Right lobe of liver (tissue), 6 donors: ENCODE results near the gene CCDC24. TPM values are rescaled to one million over a fixed set of nuclear protein-coding genes. Genes with fewer than 3 reads are reported as not detected.

Experiments
- ATAC-seq, 4 donors: fragments of 200-7000 bp; cut with Tn5 transposase; one replicate each; pipeline ENCODE4 v1.9.1; 2020; ENCODE audit warnings: mild to moderate bottlenecking in 4 of 4, moderate library complexity in 4 of 4
- DNase-seq, 3 donors: peaks; one replicate each; pipeline ENCODE4 v3.0.0-alpha.2; 2020
- H3K27ac ChIP-seq, 3 donors: fragments of 200-600 bp; one replicate each; pipeline ENCODE4 v1.8.0; 2022
- H3K27me3 ChIP-seq, 2 donors: fragments of 200-600 bp; one replicate each; pipeline ENCODE4 v1.8.0; 2022
- H3K36me3 ChIP-seq, 4 donors: fragments of 200-600 bp; sonication (generic) in 1 of 4; one replicate each; pipeline versions ENCODE4 v1.5.1 to v1.8.0; 2017 to 2022; ENCODE audit warnings: control low read depth in 1 of 4
- H3K4me1 ChIP-seq, 4 donors: fragments of 200-600 bp; sonication (generic) in 1 of 4; one replicate each; pipeline versions ENCODE4 v1.5.1 to v1.8.0; 2017 to 2022; ENCODE audit warnings: control low read depth in 1 of 4
- H3K4me3 ChIP-seq, 3 donors: fragments of 200-600 bp; one replicate each; pipeline ENCODE4 v1.8.0; 2022
- H3K9me3 ChIP-seq, 4 donors: fragments of 200-600 bp; sonication (generic) in 1 of 4; one replicate each; pipeline versions ENCODE4 v1.5.1 to v1.8.0; 2017 to 2022; ENCODE audit warnings: control low read depth in 1 of 4
- POLR2A ChIP-seq: fragments of 450-650 bp; IDR thresholded peaks from one replicate; pipeline ENCODE4 v1.6.1; 2017; ENCODE audit warnings: antibody characterized with exemption, mild to moderate bottlenecking
- WGBS: methylation state at CpG from one replicate; pipeline ENCODE4 v1.1.6; 2018; ENCODE audit warnings: low coverage, low lambda C conversion rate; ENCODE audit not compliant: insufficient coverage; ENCODE audit errors: missing lambda C conversion rate; 5-methylcytosine and 5-hydroxymethylcytosine counted together
- intact Hi-C, 2 donors: fragments of 100-400 bp; cut with DNase I; formaldehyde crosslinking; loops; one replicate each; pipeline versions ENCODE4 v1.11.2 to v1.14.1; 2022
- total RNA-seq, 6 experiments: library from RNA; depleted of rRNA in 2 of 6; stranded (reverse); fragments of >200 nt in 2 of 6; fragmentation: NEBNext Ultra II Directional in 3 of 6; extraction: Animal tissue kit (Norgen Biotek cat#: 25700) in 3 of 6; gene quantifications; one replicate each; pipeline versions ENCODE4 v1.1.0 to v1.2.4, GENCODE V29; 2016 to 2023
- TF ChIP-seq, protein P1 (sequence below), 4 donors: fragments of 200-600 bp in 3 of 4; fragments of 450-650 bp in 1 of 4; IDR thresholded peaks; one replicate each; pipeline versions ENCODE4 v1.5.1 to v1.8.0; 2016 to 2022; ENCODE audit warnings: antibody characterized with exemption in 4 of 4, mild to moderate bottlenecking in 2 of 4
- donor health status: DM: no; HTN: yes; CAD: no.
- donor health status: DM: no; HTN: no; CAD: no.
- donor health status: DM: no; HTN: no; CAD: no.
- donor health status: DM: no; HTN: yes; CAD: no.
- donor health status: DM: no; HTN: yes; CAD: no.

The CCDC24 gene
- total RNA-seq, 6 experiments from 2014 or later: 2.2 to 8.4 (median 3.5) TPM

DNA sequence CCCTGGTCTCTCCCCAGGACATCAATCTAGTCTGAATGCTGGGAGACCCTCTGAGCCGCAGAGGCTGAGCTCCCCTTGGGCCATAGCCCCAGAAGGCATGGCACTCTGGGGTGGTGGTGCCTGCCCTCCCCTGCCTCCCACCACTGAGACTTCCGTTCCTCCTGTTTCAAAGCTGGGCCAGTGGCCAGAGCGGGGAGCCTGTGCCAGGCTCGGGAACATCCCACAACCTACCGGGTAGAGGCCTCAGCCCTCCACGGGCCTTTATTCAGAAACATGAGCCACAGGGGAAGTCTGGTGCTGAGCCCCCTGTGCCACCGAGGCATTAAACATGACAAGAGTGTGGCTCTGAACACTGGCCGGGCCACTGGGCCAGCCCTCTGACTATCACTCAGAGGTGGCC lies 8.1 kb downstream of the CCDC24 start:
- H3K27me3 ChIP-seq: no peaks in the 10 kb centered on the region
- DNase-seq (no peak), ATAC-seq (no peak)
- H3K36me3 ChIP-seq: no peaks in the 10 kb centered on the region
- TF ChIP-seq, protein P1, sequence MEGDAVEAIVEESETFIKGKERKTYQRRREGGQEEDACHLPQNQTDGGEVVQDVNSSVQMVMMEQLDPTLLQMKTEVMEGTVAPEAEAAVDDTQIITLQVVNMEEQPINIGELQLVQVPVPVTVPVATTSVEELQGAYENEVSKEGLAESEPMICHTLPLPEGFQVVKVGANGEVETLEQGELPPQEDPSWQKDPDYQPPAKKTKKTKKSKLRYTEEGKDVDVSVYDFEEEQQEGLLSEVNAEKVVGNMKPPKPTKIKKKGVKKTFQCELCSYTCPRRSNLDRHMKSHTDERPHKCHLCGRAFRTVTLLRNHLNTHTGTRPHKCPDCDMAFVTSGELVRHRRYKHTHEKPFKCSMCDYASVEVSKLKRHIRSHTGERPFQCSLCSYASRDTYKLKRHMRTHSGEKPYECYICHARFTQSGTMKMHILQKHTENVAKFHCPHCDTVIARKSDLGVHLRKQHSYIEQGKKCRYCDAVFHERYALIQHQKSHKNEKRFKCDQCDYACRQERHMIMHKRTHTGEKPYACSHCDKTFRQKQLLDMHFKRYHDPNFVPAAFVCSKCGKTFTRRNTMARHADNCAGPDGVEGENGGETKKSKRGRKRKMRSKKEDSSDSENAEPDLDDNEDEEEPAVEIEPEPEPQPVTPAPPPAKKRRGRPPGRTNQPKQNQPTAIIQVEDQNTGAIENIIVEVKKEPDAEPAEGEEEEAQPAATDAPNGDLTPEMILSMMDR (IDR thresholded peaks at IDR 0.05): no peak
- TF ChIP-seq POLR2A: no peak
- no peaks in the 10 kb centered on the region for H3K4me1 ChIP-seq
- no peak overlapping the region for H3K27ac ChIP-seq
- intact Hi-C loops: no loop called here
- WGBS: 83% methylated on average over 1 of the region's 8 CpGs
- no peaks in the 10 kb centered on the region for H3K9me3 ChIP-seq
- no peak overlapping the region for H3K4me3 ChIP-seq

DNA sequence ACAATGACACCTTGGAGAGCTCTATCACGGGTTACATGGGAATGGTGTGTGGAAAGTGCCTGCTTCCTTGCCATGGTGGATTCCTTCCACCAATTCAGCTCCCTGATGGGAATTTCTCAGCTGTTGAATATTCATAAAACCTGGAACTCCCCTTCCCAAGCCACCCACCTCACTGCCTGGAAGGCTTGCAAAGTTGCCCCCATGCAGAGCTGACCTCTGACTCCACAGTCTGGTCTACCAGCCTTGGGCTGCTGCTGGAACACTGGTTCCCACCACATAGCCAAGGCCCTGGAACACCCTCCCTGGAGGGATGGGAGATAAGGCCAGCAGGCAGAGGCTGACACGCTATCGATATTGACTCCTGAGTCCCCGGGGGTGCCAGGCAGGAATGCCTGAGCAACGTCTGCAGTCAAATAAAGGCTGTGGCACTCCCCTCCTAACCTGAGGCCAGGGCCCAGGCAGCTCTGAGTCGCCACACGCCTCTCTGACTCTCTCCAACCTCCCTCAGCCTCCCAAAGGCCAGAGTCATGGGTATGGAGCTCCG lies 8.8 kb downstream of the CCDC24 start:
- Histone ChIP-seq H3K4me3 (no peak overlapping the region), H3K27ac (no peak overlapping the region), H3K9me3 (no peaks in the 10 kb centered on the region), H3K36me3 (no peaks in the 10 kb centered on the region), H3K4me1 (no peaks in the 10 kb centered on the region), H3K27me3 (no peaks in the 10 kb centered on the region)
- DNase-seq (no peak), ATAC-seq (no peak)
- TF ChIP-seq, protein P1 (IDR thresholded peaks at IDR 0.05): no peak
- no peak for TF ChIP-seq POLR2A
- intact Hi-C loops: loop anchor here (5.0 kb wide), 1 partner anchor 37 kb away; no protein-coding TSS in a partner anchor
- 71% methylated on average over 1 of the region's 8 CpGs for WGBS

DNA sequence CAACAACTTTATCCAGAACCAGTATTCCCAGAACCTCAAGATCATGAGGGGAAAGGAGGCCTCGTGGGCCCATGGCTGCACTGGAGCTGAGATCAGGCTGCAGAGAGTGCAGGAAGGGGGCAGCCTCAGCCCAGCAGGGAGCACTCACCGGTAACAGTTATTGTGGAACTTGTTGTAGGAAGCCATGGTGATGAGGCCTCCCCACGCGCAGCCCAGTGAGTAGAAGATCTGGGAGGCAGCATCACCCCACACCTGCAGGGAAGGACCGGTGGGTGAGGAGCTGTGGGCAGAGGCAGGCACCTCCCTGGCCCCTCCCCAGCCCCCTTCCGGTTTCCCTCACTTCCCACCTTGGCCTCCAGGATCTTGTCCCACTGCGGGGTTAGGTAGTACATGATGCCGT lies 10.8 kb downstream of the CCDC24 start:
- no peak overlapping the region for H3K27ac ChIP-seq
- H3K9me3 ChIP-seq: no peaks in the 10 kb centered on the region
- no peaks in the 10 kb centered on the region for H3K4me1 ChIP-seq
- no peak for DNase-seq
- no peak for ATAC-seq
- no peaks in the 10 kb centered on the region for H3K27me3 ChIP-seq
- H3K4me3 ChIP-seq: no peak overlapping the region
- no CpG with 5 or more reads among the region's 8 CpGs for WGBS
- TF ChIP-seq, protein P1 (IDR thresholded peaks at IDR 0.05): no peak
- TF ChIP-seq POLR2A: no peak
- no peaks in the 10 kb centered on the region for H3K36me3 ChIP-seq
- intact Hi-C loops: loop anchor here (5.0 kb wide), 1 partner anchor 35 kb away; no protein-coding TSS in a partner anchor

DNA sequence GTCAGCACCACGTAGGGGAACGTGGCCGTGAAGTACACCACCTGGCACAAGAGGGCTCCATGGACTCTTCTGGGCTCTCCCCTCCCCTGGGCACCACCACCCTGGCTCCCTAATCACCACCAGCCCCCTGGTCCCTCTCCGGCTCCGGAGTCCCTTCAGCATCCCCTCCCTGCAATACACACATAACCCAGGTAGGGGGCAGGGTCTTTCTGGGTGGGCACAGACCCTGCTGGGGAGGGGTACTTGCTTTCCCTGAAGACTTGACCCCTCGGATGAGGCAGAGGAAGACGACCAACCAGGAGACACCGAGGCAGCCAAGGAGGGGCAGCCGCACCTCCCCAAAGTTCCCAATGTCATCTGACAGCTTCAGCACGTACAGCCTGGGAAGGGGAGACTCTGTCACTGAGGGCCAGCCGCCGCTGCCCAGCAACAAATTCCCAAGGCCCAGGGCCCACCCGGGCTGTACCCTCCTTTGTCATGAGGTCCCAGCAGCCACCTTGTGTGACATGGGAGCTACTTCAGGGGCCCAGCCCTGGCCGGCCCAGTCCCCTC lies 11.3 kb downstream of the CCDC24 start:
- ATAC-seq (no peak), DNase-seq (no peak)
- 20% methylated on average over 1 of the region's 14 CpGs for WGBS
- no peaks in the 10 kb centered on the region for H3K27me3 ChIP-seq
- H3K4me1 ChIP-seq: no peaks in the 10 kb centered on the region
- intact Hi-C loops: loop anchor here (5.0 kb wide), 1 partner anchor 35 kb away; no protein-coding TSS in a partner anchor
- H3K27ac ChIP-seq: no peak overlapping the region
- no peaks in the 10 kb centered on the region for H3K9me3 ChIP-seq
- TF ChIP-seq POLR2A: no peak
- TF ChIP-seq, protein P1 (IDR thresholded peaks at IDR 0.05): no peak
- H3K4me3 ChIP-seq: no peak overlapping the region
- no peaks in the 10 kb centered on the region for H3K36me3 ChIP-seq
